Loucy (cell line): ENCODE results near the gene ALPP.
A peak's percentile ranks its signal among the peaks of the same experiment; 100 is the strongest.

ENCODE experiments used
- H2AFZ ChIP-seq: fragments of 200-600 bp; sonication (generic); 2 replicates; pipeline ENCODE4 v1.6.0; 2016; ENCODE audit warnings: antibody characterized with exemption, mild to moderate bottlenecking, low read length, moderate library complexity
- H3F3A ChIP-seq: fragments of 200-600 bp; 2 replicates; pipeline ENCODE4 v1.6.0; 2016; ENCODE audit warnings: antibody characterized with exemption, low read depth, mild to moderate bottlenecking
- H3K27me3 ChIP-seq: fragments of 200-600 bp; sonication (generic); 2 replicates; pipeline ENCODE4 v1.6.1; 2014; ENCODE audit warnings: low read length, mild to moderate bottlenecking; ENCODE audit not compliant: insufficient read depth, poor library complexity, severe bottlenecking
- H3K36me3 ChIP-seq: fragments of 200-600 bp; sonication (generic); 2 replicates; pipeline ENCODE4 v1.6.1; 2016; ENCODE audit warnings: low read length; ENCODE audit not compliant: insufficient read depth
- H3K4me1 ChIP-seq: fragments of 200-600 bp; sonication (generic); 2 replicates; pipeline ENCODE4 v1.5.1; 2014; ENCODE audit warnings: low read length, mild to moderate bottlenecking; ENCODE audit not compliant: insufficient read depth, poor library complexity, severe bottlenecking
- H3K4me2 ChIP-seq: fragments of 200-600 bp; sonication (generic); 2 replicates; pipeline ENCODE4 v1.6.0; 2014; ENCODE audit warnings: antibody characterized with exemption, low read length, low read depth, mild to moderate bottlenecking; ENCODE audit not compliant: poor library complexity, severe bottlenecking
- H3K4me3 ChIP-seq: fragments of 200-600 bp; sonication (generic); 2 replicates; pipeline ENCODE4 v1.5.1; 2014; ENCODE audit warnings: low read length, mild to moderate bottlenecking, mixed read lengths; ENCODE audit not compliant: poor library complexity, severe bottlenecking
- H3K79me2 ChIP-seq: fragments of 200-600 bp; sonication (generic); 2 replicates; pipeline ENCODE4 v1.6.1; 2014; ENCODE audit warnings: low read length; ENCODE audit not compliant: insufficient read depth
- H3K9ac ChIP-seq: fragments of 200-600 bp; sonication (generic); 2 replicates; pipeline ENCODE4 v1.6.0; 2014; ENCODE audit warnings: mild to moderate bottlenecking, low read depth, low read length, moderate library complexity; ENCODE audit not compliant: poor library complexity, severe bottlenecking
- H3K9me2 ChIP-seq: fragments of 200-600 bp; sonication (generic); replicated peaks from 2 replicates; pipeline ENCODE4 v1.6.1; 2016; ENCODE audit warnings: low read depth, low read length, mixed read lengths
- H3K9me3 ChIP-seq: fragments of 200-600 bp; sonication (generic); 2 replicates; pipeline ENCODE4 v1.6.1; 2014; ENCODE audit warnings: mild to moderate bottlenecking, antibody characterized with exemption, low read length, low read depth; ENCODE audit not compliant: insufficient read depth
- H4K20me1 ChIP-seq: fragments of 200-600 bp; sonication (generic); 2 replicates; pipeline ENCODE4 v1.6.0; 2014; ENCODE audit warnings: antibody characterized with exemption, low read length, mild to moderate bottlenecking; ENCODE audit not compliant: insufficient read depth, poor library complexity, severe bottlenecking
- CTCF ChIP-seq: fragments of 200-600 bp; sonication (generic); conservative IDR thresholded peaks from 2 replicates; pipeline ENCODE4 v1.5.1; 2014; ENCODE audit warnings: mild to moderate bottlenecking, antibody characterized with exemption, low read length
- EZH2phosphoT487 ChIP-seq: fragments of 200-600 bp; IDR thresholded peaks from 2 replicates; pipeline ENCODE4 v1.6.1; 2018; ENCODE audit warnings: antibody characterized with exemption, mild to moderate bottlenecking, moderate library complexity, borderline replicate concordance

The ALPP gene

GRCh38 chr2:232345251-232345650 lies 33.3 kb upstream of the ALPP start:
- no peak overlapping the region for H3K4me2 ChIP-seq
- H3K4me3 ChIP-seq = no peak overlapping the region
- H3K27me3 ChIP-seq = no peaks in the 10 kb centered on the region
- TF ChIP-seq CTCF (no peak), EZH2phosphoT487 (no peak)
- H3K4me1 ChIP-seq = peaks cover 7% of the 10 kb centered on the region
- H3K9me2 ChIP-seq = no peaks in the 10 kb centered on the region
- no peaks in the 10 kb centered on the region for H3K79me2 ChIP-seq
- H3K36me3 ChIP-seq = no peaks in the 10 kb centered on the region
- H3K9me3 ChIP-seq = no peaks in the 10 kb centered on the region
- no peaks in the 10 kb centered on the region for H4K20me1 ChIP-seq
- H2AFZ ChIP-seq = no peak overlapping the region
- no peaks in the 10 kb centered on the region for H3F3A ChIP-seq
- H3K9ac ChIP-seq = no peak overlapping the region

GRCh38 chr2:232347369-232347768 lies 31.2 kb upstream of the ALPP start:
- Histone ChIP-seq H3K79me2 (no peaks in the 10 kb centered on the region), H3K4me3 (no peak overlapping the region), H4K20me1 (no peaks in the 10 kb centered on the region), H3K4me1 (peaks cover 7% of the 10 kb centered on the region), H3K4me2 (no peak overlapping the region), H3K9me2 (no peaks in the 10 kb centered on the region), H3K9me3 (no peaks in the 10 kb centered on the region), H3K27me3 (no peaks in the 10 kb centered on the region), H3K36me3 (no peaks in the 10 kb centered on the region), H3K9ac (no peak overlapping the region), H3F3A (no peaks in the 10 kb centered on the region), H2AFZ (no peak overlapping the region)
- TF ChIP-seq EZH2phosphoT487 = no peak
- TF ChIP-seq CTCF = no peak

- Histone ChIP-seq H3K36me3 (no peaks in the 10 kb centered on the region), H3K4me2 (peak overlapping the region; percentile 12), H3K9ac (no peak overlapping the region), H3F3A (no peaks in the 10 kb centered on the region), H3K4me3 (no peak overlapping the region), H3K9me2 (no peaks in the 10 kb centered on the region), H3K9me3 (no peaks in the 10 kb centered on the region), H3K4me1 (peaks cover 7% of the 10 kb centered on the region), H3K27me3 (no peaks in the 10 kb centered on the region), H3K79me2 (no peaks in the 10 kb centered on the region), H2AFZ (no peak overlapping the region), H4K20me1 (no peaks in the 10 kb centered on the region)
- TF ChIP-seq CTCF (no peak), EZH2phosphoT487 (no peak)
Observed at GRCh38 chr2:232348936-232349335, 29.6 kb upstream of the ALPP start.
